SW 1271 (cell line): ENCODE data around the gene MT1H.
"Not testable (repeated sequence)": the region's sequence is repeated elsewhere in the genome, so short reads cannot be mapped to it uniquely, and the experiment has no call there.

Experiments used
- DNase-seq, 2 experiments: peaks; one replicate each; lab custom pipeline; 2025; lab: John Stamatoyannopoulos, UW

MT1H gene

GRCh38 chr16:56684926-56685590 lies 15.4 kb downstream of the MT1H start:
- no peak for DNase-seq

- DNase-seq, result no peak
Measured at GRCh38 chr16:56686758-56687157, 17.1 kb downstream of the MT1H start.

DNA sequence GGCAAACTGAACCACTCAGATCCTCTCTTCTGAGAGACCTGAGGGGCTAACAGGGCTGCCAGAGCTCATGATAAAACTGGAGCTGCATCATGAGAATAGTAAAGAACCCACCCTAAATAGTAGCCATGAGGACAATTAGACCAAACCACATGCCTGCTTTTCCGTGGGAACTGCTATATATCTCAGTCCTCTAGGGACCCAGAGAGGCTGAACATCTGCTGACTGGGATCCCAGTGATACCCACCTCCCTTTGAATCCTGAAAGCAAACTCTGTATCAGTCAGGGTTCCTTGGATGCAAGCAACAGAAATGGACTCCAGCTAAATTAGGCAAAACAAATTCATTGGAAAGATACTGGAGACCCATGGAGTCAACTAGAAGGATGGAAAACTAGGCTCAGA lies 19.1 kb downstream of the MT1H start:
- no peak for DNase-seq

DNA sequence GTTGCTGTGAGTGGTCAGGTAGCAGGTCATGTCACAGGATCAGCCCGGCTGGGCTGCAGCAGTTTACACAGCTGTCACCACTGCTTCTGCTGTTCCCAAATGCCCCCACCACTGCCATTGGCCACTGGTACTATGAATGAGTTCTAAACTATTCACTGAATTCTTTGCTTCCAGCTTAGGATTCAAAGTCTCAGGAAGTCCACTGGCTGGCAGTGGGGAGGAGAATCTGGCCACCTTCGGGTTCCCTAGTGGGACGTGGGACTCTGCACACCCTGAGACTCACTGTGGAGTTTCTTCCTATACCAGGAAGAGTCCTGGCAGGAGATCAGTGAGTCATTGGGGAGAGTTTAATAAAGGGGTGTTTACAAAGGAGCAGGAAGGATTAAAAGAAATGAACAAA lies 19.6 kb downstream of the MT1H start:
- no peak for DNase-seq

GRCh38 chr16:56690420-56691122 lies 21.0 kb downstream of the MT1H start:
- DNase-seq, result no peak

- DNase-seq, result no peak
Measured at GRCh38 chr16:56691885-56692284, 22.3 kb downstream of the MT1H start.

GRCh38 chr16:56695246-56695645 lies 25.6 kb downstream of the MT1H start:
- no peak for DNase-seq

DNA sequence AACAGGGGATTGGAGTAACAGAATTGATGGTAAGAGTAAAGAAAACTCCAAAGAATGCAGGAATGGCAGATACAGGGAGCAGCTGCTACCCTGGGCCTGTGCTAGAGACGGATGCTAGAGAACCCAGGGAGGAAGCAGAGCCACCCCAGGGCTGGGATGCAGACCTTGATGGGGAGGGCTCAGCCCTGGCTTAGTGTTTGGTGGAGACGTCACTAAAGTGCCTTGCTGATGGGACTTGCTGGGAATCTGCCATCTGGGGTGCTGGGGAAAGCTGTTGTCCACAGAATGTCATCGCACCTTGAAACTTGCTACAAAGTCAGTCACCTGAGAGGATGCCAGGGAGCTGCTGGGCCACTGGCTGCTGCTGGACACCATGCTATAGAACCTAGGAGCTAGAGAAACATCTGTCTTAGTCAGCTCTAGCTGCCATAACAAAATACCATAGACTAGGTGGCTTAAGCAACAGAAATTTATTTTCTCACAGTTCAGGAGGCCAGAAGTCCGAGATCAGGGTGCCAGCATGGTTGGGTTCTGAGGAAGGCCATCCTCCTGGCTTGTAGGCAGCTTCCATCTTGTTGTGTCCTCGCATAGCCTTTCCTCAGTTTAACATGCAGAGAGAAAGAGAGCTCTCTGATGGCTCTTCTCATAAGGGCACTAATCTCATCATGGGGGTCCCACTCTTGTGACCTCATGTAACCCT lies 28.0 kb downstream of the MT1H start:
- no peak for DNase-seq

DNA sequence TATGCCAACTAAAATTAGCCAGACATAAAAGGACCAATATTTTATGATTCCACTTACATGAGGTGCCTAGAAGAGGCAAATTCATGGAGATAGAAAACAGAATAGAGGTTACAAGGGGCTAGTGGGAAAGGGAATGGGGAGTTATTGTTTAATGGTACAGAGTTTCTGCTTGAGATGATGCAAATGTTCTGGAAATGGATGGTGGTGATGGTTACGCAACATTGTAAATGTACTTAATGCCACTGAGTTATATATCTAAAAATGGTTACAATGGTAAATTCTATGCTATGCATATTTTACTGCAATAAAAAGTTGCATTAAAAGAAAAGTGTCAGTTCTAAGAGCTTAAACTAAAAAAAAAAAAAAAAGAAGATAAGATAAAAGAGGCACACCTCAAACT lies 30.6 kb downstream of the MT1H start:
- DNase-seq, result no peak

DNA sequence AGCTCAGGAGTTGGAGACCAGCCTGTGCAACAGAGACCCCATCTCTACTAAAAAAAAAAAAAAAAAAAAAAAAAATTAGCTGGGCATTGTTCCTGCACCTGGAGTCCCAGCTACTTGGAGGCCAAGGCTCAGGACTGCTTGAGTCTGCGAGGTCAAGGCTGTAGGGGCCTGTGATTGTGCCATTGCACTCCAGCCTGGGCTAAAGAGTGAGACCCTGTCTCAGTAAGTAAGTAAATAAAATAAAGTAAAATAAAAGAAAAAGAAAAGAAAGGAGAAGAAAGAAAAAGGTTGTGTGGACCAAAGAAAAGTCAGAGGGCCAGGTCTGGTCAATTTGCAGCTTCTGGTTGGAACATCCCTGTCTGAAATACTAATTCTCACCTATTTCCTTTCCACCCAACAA lies 31.0 kb downstream of the MT1H start:
- no peak for DNase-seq

DNA sequence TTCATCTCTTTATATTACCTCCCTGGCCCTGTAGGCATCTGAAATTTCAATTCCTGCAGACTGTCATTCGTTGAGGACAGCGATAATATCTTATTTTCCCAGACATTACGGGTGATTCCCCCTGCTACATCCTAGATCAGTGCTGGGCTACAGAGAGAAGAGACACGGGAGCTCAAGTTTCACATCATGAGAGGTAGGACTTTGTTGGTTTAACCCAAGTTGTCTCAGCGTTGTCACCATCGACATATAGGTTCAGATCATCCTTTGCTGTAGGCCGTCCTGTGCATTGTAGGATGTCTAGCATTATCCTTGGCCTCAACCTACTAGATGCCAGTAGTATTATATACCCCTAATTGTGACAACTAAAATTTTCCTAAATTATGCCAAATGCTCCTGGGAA lies 31.9 kb downstream of the MT1H start:
- no peak for DNase-seq

- no peak for DNase-seq
Measured at GRCh38 chr16:56702836-56703235, 33.2 kb downstream of the MT1H start.

GRCh38 chr16:56708525-56709442 lies 39.2 kb downstream of the MT1H start:
- no peak for DNase-seq

DNA sequence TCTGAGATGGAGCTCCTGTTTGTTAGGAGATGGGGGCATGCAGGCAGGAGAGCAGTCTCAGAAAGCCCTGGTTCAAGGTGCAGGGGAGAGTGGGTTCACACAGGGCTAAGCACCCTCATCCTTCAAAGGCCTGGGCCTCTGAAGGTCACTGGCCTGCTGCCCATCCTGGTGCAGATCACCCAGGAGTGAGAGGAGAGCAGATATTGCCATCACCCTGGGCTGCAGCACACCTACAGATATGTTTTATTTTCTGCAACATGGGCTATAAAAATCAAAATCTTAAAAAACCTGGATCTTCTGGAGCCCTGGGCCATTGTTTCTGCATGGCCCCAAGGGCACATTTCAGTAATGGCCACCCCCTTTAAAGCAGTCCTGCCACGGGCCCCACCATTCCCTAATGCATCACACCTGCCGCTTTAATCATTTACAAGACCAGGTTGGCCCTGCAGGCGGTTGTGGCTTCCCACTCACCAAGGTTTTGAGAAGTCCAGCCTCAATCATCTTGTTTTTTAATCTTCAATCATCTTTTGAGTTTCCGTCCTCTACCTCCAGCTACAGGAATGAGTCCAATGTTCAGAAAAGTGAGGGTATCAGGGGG lies 39.9 kb downstream of the MT1H start:
- no peak for DNase-seq

- no peak for DNase-seq
Measured at GRCh38 chr16:56710181-56710737, 40.6 kb downstream of the MT1H start.

- DNase-seq, result no peak
Measured at GRCh38 chr16:56711862-56712261, 42.2 kb downstream of the MT1H start.

DNA sequence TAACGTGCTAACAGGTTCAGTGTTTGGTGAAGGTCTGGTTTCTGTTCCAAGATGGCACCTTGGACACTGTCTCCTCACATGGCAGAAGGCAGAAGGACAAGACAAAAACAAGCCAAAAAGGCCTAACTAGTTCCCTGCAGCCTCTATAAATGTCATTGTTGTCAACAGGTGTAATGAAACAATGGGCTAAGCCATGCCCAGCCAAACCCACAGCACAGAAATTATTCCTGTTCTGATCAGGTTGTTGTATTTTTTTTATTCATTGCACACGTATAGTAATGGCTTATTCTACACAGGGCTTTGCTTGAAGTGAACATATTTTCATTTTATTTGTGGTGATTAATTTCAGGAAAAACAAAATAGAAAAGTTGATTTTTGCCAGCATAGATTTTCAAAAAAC lies 44.2 kb downstream of the MT1H start:
- DNase-seq, result no peak

- DNase-seq, result no peak
Measured at GRCh38 chr16:56715126-56715525, 45.5 kb downstream of the MT1H start.

DNA sequence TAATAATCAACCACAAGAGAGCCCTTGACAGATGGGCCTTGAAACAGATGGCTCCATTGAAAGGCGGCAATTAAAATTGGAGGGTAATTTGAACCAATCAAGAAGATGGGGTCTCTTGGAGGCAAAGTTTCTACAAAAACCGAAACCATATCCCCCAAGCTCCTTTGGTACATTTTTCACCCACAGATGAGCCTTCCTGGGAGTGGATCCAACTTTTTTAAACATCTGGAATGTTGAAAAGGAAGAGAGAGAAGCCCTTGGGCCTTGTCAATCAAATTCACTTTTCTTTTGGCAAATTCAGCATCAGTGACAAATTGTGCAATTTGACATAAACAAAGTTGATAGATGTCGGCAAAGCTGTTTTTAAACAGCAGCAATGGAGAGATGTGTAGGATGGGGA lies 47.1 kb downstream of the MT1H start:
- no peak for DNase-seq

DNA sequence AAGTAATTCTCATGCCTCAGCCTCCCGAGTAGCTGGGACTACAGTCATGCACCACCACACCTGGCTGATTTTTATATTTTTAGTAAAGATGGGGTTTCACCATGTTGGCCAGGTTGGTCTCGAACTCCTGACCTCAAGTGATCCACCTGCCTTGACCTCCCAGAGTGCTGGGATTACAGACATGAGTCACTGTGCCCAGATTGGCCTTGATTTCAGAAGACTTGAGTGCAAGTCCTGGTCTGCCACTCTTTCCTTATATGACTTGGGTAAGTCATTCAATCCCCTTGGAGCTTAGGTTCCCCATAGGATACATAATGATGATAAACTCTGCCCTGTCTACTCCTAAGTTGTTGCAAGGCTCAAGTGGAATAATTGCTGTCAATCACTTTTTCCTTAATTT lies 47.9 kb downstream of the MT1H start:
- not testable (repeated sequence) for DNase-seq
